Glutamatergic neuron (in vitro differentiated cells): Measurements from ENCODE around the gene SEMA3D. TPM values are rescaled to one million over a fixed set of nuclear protein-coding genes. Genes with fewer than 3 reads are reported as not detected.

Experiments
- DNase-seq: peaks from one replicate; pipeline ENCODE4 v3.0.0; 2022
- H3K27ac Mint-ChIP-seq: one replicate; pipeline ENCODE4 v1.8.0; 2020; ENCODE audit warnings: mild to moderate bottlenecking, mixed read lengths, inconsistent platforms; ENCODE audit not compliant: unreplicated experiment
- H3K27me3 Mint-ChIP-seq: one replicate; pipeline ENCODE4 v1.8.0; 2020; ENCODE audit warnings: mild to moderate bottlenecking, moderate library complexity, mixed read lengths, inconsistent platforms; ENCODE audit not compliant: unreplicated experiment
- H3K36me3 Mint-ChIP-seq: one replicate; pipeline ENCODE4 v1.8.0; 2020; ENCODE audit warnings: mild to moderate bottlenecking, mixed read lengths, inconsistent platforms; ENCODE audit not compliant: unreplicated experiment
- H3K4me1 Mint-ChIP-seq: one replicate; pipeline ENCODE4 v1.8.0; 2020; ENCODE audit warnings: mild to moderate bottlenecking, low read depth, mixed read lengths, inconsistent platforms; ENCODE audit not compliant: unreplicated experiment
- H3K4me3 Mint-ChIP-seq: one replicate; pipeline ENCODE4 v1.8.0; 2020; ENCODE audit warnings: mild to moderate bottlenecking, mixed read lengths, inconsistent platforms; ENCODE audit not compliant: unreplicated experiment
- H3K9me3 Mint-ChIP-seq: one replicate; pipeline ENCODE4 v1.8.0; 2020; ENCODE audit warnings: mild to moderate bottlenecking, moderate library complexity, mixed read lengths, inconsistent platforms; ENCODE audit not compliant: unreplicated experiment
- CTCF ChIP-seq: fragments of 200-600 bp; sonication (generic); IDR thresholded peaks from one replicate; pipeline ENCODE4 v1.5.0; 2021; ENCODE audit not compliant: partially characterized antibody, unreplicated experiment
- total RNA-seq: library from RNA; stranded (reverse); fragmentation: NEBNext Ultra II Directional; extraction: Animal tissue kit (Norgen Biotek cat#: 25700); gene quantifications from one replicate; pipeline ENCODE4 v1.2.1, GENCODE V29; 2021; ENCODE audit not compliant: unreplicated experiment

Gene SEMA3D
- total RNA-seq, 1 donor from 2014 or later: 13.6 TPM

DNA sequence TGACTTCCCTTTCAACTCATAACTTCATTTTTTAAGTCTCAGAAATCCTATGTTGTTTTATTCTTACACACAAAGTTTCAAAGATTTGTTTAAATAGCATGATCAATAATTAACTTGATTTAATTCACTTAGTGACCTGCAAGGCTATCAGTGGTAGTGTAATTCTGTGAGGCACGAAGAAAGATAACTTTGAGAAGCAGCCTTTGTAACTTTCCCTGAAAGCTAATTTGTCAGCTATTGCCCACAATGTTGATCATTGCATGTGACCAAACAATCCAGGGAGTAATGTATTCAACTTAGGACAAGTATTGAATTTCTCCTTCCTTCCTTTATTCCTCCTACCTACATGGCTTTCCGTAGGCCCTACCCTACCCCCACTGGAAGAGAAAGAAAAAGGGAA lies 111.0 kb downstream of the SEMA3D start:
- TF ChIP-seq CTCF: no peak
- no peak overlapping the region for H3K4me3 Mint-ChIP-seq
- H3K4me1 Mint-ChIP-seq: no peaks in the 10 kb centered on the region
- H3K9me3 Mint-ChIP-seq: no peaks in the 10 kb centered on the region
- no peak overlapping the region for H3K27ac Mint-ChIP-seq
- no peaks in the 10 kb centered on the region for H3K27me3 Mint-ChIP-seq
- H3K36me3 Mint-ChIP-seq: no peaks in the 10 kb centered on the region
- DNase-seq: no peak

GRCh38 chr7:85074992-85075391 lies 111.9 kb downstream of the SEMA3D start:
- Mint-ChIP-seq H3K27ac (no peak overlapping the region), H3K9me3 (no peaks in the 10 kb centered on the region), H3K27me3 (no peaks in the 10 kb centered on the region), H3K4me1 (no peaks in the 10 kb centered on the region), H3K36me3 (no peaks in the 10 kb centered on the region), H3K4me3 (no peak overlapping the region)
- no peak for DNase-seq
- TF ChIP-seq CTCF: no peak

GRCh38 chr7:85074016-85074415 lies 112.8 kb downstream of the SEMA3D start:
- Mint-ChIP-seq H3K4me1 (no peaks in the 10 kb centered on the region), H3K36me3 (no peaks in the 10 kb centered on the region), H3K27me3 (no peaks in the 10 kb centered on the region), H3K4me3 (no peak overlapping the region), H3K27ac (no peak overlapping the region), H3K9me3 (no peaks in the 10 kb centered on the region)
- TF ChIP-seq CTCF: no peak
- no peak for DNase-seq

DNA sequence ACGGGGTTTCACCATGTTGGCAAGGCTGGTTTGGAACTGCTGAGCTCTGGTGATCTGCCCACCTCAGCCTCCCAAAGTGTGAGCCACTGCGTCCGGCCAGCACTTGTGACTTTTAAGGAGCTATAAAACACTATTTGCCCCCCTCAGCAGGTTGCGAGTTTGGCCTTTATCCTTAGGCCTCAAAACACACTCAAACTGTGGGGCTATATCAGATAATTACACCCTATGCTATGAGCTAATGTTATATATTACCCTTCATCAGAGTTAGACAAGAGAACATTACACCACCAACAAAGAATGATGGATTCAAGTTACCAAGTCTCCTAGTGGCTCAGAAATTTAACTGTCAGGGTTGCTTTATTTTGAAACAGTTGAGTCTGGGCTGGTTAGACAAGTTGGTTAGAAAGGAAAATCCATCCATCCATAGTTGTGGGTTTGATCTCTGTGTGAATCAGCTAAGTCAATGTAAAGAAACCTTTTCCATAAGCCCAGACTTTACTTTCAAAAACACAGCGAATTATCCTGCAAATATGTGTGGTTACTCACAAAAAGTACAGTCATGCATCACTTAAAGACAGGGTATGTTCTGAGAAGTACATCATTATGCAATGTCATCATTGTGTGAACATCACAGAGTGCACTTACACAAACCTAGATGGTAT lies 115.8 kb downstream of the SEMA3D start:
- TF ChIP-seq CTCF: no peak
- no peak overlapping the region for H3K27ac Mint-ChIP-seq

GRCh38 chr7:85068799-85069198 lies 118.1 kb downstream of the SEMA3D start:
- Mint-ChIP-seq H3K4me3 (no peak overlapping the region), H3K9me3 (no peaks in the 10 kb centered on the region), H3K36me3 (no peaks in the 10 kb centered on the region), H3K4me1 (no peaks in the 10 kb centered on the region), H3K27me3 (no peaks in the 10 kb centered on the region), H3K27ac (no peak overlapping the region)
- no peak for TF ChIP-seq CTCF
- no peak for DNase-seq

More for the DNA sequence above, 115.8 kb downstream of the SEMA3D start:
- Mint-ChIP-seq H3K9me3 (no peaks in the 10 kb centered on the region), H3K36me3 (no peaks in the 10 kb centered on the region), H3K27me3 (no peaks in the 10 kb centered on the region), H3K4me3 (no peak overlapping the region), H3K4me1 (no peaks in the 10 kb centered on the region)
- no peak for DNase-seq
